ENCODE results near the gene CAPS.

DNA sequence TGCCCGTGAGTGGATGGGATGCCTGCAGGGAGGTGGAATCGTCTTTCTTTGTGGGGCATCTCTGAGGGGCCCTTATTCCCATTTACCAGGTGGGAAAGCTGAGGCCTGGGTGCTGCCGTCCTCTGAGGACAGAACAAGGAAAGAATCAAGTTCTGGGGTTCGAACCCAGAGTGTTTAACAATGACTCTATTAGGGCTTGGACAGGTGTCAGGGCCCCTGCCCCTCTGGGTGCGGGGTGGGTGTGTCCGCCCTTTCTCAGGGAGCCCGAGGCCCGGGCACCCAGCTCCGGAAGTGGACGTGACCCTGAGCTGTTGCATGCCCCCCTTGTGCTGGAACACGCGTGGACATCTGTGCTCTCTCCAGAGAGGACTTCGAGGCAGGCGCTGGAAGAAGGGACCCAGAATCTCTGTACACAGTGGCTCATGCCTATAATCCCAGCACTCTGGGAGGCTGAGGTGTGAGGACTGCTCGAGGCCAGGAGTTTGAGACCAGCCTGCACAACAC lies 21.2 kb upstream of the CAPS start:
- TF ChIP-seq, protein P1, sequence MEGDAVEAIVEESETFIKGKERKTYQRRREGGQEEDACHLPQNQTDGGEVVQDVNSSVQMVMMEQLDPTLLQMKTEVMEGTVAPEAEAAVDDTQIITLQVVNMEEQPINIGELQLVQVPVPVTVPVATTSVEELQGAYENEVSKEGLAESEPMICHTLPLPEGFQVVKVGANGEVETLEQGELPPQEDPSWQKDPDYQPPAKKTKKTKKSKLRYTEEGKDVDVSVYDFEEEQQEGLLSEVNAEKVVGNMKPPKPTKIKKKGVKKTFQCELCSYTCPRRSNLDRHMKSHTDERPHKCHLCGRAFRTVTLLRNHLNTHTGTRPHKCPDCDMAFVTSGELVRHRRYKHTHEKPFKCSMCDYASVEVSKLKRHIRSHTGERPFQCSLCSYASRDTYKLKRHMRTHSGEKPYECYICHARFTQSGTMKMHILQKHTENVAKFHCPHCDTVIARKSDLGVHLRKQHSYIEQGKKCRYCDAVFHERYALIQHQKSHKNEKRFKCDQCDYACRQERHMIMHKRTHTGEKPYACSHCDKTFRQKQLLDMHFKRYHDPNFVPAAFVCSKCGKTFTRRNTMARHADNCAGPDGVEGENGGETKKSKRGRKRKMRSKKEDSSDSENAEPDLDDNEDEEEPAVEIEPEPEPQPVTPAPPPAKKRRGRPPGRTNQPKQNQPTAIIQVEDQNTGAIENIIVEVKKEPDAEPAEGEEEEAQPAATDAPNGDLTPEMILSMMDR (IDR thresholded peaks at IDR 0.05), result peak in 2 of 5 experiments; percentile 0 to 4
- TF ChIP-seq EP300 (IDR thresholded peaks at IDR 0.05), result no peak

Measured in tibial nerve (tissue), 4 donors.